Measurements from ENCODE around the gene SCYL1.

SCYL1 gene

DNA sequence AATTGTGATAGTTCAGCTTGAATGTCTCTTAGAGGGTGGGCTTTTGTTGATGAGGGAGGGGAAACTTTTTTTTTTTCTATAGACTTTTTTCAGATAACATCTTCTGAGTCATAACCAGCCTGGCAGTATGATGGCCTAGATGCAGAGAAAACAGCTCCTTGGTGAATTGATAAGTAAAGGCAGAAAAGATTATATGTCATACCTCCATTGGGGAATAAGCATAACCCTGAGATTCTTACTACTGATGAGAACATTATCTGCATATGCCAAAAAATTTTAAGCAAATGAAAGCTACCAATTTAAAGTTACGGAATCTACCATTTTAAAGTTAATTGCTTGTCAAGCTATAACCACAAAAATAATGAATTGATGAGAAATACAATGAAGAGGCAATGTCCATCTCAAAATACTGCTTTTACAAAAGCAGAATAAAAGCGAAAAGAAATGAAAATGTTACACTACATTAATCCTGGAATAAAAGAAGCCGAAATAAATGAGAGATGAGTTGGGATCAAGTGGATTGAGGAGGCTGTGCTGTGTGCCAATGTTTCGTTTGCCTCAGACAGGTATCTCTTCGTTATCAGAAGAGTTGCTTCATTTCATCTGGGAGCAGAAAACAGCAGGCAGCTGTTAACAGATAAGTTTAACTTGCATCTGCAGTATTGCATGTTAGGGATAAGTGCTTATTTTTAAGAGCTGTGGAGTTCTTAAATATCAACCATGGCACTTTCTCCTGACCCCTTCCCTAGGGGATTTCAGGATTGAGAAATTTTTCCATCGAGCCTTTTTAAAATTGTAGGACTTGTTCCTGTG is 22.1 kb upstream of the SCYL1 start:
- in situ Hi-C loops (cut with MboI; ENCODE audit: low sequenced_read_pairs, unreplicated experiment) = no loop called here

DNA sequence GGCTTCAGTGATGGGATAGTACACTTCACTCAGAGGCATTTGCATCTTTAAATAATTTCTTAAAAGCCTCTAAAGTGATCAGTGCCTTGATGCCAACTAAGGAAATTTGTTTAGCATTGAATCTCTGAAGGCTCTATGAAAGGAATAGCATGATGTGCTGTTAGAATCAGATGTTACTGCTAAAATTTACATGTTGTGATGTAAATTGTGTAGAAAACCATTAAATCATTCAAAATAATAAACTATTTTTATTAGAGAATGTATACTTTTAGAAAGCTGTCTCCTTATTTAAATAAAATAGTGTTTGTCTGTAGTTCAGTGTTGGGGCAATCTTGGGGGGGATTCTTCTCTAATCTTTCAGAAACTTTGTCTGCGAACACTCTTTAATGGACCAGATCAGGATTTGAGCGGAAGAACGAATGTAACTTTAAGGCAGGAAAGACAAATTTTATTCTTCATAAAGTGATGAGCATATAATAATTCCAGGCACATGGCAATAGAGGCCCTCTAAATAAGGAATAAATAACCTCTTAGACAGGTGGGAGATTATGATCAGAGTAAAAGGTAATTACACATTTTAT is 21.4 kb upstream of the SCYL1 start:
- TF ChIP-seq, protein P1, sequence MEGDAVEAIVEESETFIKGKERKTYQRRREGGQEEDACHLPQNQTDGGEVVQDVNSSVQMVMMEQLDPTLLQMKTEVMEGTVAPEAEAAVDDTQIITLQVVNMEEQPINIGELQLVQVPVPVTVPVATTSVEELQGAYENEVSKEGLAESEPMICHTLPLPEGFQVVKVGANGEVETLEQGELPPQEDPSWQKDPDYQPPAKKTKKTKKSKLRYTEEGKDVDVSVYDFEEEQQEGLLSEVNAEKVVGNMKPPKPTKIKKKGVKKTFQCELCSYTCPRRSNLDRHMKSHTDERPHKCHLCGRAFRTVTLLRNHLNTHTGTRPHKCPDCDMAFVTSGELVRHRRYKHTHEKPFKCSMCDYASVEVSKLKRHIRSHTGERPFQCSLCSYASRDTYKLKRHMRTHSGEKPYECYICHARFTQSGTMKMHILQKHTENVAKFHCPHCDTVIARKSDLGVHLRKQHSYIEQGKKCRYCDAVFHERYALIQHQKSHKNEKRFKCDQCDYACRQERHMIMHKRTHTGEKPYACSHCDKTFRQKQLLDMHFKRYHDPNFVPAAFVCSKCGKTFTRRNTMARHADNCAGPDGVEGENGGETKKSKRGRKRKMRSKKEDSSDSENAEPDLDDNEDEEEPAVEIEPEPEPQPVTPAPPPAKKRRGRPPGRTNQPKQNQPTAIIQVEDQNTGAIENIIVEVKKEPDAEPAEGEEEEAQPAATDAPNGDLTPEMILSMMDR (IDR thresholded peaks at IDR 0.05; ENCODE audit: borderline replicate concordance, control extremely low read depth, extremely low read depth, insufficient read depth, missing control alignments) = no peak
- in situ Hi-C loops (cut with MboI; ENCODE audit: low sequenced_read_pairs, unreplicated experiment) = no loop called here
- no peak for DNase-seq (ENCODE audit: low spot score)

More for the DNA sequence above, 22.1 kb upstream of the SCYL1 start:
- TF ChIP-seq, protein P1 (IDR thresholded peaks at IDR 0.05; ENCODE audit: borderline replicate concordance, control extremely low read depth, extremely low read depth, insufficient read depth, missing control alignments) = no peak
- no peak for DNase-seq (ENCODE audit: low spot score)

DNA sequence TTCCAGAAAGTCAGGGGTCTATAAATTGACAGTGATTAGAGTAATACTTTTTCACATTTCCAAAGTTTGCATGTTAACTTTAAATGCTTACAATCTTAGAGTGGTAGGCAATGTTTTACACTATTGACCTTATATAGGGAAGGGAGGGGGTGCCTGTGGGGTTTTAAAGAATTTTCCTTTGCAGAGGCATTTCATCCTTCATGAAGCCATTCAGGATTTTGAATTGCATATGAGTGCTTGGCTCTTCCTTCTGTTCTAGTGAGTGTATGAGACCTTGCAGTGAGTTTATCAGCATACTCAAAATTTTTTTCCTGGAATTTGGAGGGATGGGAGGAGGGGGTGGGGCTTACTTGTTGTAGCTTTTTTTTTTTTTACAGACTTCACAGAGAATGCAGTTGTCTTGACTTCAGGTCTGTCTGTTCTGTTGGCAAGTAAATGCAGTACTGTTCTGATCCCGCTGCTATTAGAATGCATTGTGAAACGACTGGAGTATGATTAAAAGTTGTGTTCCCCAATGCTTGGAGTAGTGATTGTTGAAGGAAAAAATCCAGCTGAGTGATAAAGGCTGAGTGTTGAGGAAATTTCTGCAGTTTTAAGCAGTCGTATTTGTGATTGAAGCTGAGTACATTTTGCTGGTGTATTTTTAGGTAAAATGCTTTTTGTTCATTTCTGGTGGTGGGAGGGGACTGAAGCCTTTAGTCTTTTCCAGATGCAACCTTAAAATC is 20.8 kb upstream of the SCYL1 start:
- DNase-seq (ENCODE audit: low spot score) = no peak
- TF ChIP-seq, protein P1 (IDR thresholded peaks at IDR 0.05; ENCODE audit: borderline replicate concordance, control extremely low read depth, extremely low read depth, insufficient read depth, missing control alignments) = no peak
- in situ Hi-C loops (cut with MboI; ENCODE audit: low sequenced_read_pairs, unreplicated experiment) = no loop called here

DNA sequence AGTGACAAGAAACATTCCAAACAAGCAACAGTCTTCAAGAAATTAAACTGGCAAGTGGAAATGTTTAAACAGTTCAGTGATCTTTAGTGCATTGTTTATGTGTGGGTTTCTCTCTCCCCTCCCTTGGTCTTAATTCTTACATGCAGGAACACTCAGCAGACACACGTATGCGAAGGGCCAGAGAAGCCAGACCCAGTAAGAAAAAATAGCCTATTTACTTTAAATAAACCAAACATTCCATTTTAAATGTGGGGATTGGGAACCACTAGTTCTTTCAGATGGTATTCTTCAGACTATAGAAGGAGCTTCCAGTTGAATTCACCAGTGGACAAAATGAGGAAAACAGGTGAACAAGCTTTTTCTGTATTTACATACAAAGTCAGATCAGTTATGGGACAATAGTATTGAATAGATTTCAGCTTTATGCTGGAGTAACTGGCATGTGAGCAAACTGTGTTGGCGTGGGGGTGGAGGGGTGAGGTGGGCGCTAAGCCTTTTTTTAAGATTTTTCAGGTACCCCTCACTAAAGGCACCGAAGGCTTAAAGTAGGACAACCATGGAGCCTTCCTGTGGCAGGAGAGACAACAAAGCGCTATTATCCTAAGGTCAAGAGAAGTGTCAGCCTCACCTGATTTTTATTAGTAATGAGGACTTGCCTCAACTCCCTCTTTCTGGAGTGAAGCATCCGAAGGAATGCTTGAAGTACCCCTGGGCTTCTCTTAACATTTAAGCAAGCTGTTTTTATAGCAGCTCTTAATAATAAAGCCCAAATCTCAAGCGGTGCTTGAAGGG is 20.0 kb upstream of the SCYL1 start:
- TF ChIP-seq, protein P1 (IDR thresholded peaks at IDR 0.05; ENCODE audit: borderline replicate concordance, control extremely low read depth, extremely low read depth, insufficient read depth, missing control alignments) = no peak
- DNase-seq (ENCODE audit: low spot score) = no peak
- in situ Hi-C loops (cut with MboI; ENCODE audit: low sequenced_read_pairs, unreplicated experiment) = loop anchor here (5.0 kb wide), 1 partner anchor 148 kb away; no protein-coding TSS in a partner anchor

DNA sequence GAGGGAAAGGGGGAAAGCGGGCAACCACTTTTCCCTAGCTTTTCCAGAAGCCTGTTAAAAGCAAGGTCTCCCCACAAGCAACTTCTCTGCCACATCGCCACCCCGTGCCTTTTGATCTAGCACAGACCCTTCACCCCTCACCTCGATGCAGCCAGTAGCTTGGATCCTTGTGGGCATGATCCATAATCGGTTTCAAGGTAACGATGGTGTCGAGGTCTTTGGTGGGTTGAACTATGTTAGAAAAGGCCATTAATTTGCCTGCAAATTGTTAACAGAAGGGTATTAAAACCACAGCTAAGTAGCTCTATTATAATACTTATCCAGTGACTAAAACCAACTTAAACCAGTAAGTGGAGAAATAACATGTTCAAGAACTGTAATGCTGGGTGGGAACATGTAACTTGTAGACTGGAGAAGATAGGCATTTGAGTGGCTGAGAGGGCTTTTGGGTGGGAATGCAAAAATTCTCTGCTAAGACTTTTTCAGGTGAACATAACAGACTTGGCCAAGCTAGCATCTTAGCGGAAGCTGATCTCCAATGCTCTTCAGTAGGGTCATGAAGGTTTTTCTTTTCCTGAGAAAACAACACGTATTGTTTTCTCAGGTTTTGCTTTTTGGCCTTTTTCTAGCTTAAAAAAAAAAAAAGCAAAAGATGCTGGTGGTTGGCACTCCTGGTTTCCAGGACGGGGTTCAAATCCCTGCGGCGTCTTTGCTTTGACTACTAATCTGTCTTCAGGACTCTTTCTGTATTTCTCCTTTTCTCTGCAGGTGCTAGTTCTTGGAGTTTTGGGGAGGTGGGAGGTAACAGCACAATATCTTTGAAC is 19.2 kb upstream of the SCYL1 start:
- DNase-seq (ENCODE audit: low spot score) = no peak
- in situ Hi-C loops (cut with MboI; ENCODE audit: low sequenced_read_pairs, unreplicated experiment) = loop anchor here (5.0 kb wide), 1 partner anchor 148 kb away; no protein-coding TSS in a partner anchor
- TF ChIP-seq, protein P1 (IDR thresholded peaks at IDR 0.05; ENCODE audit: borderline replicate concordance, control extremely low read depth, extremely low read depth, insufficient read depth, missing control alignments) = no peak
